Activated CD8-positive, alpha-beta memory T cell treated with anti-CD3 and anti-CD28 coated beads, Interleukin-2, amount 50 U/mL, for 24 hours (primary cell): ENCODE results near the gene SPSB1.

Experiments used
- DNase-seq: peaks from one replicate; pipeline ENCODE4 v3.0.0-alpha.2; 2020; ENCODE audit errors: extremely low read depth

The SPSB1 gene

GRCh38 chr1:9292361-9293240 is at the start of gene SPSB1:
Gene SPSB1, plus strand, starts transcription at chr1:9292894. Its CDS starts 62,998 bp downstream, at chr1:9355892.
- no peak for DNase-seq

GRCh38 chr1:9243066-9243739 is 49.5 kb upstream of the SPSB1 start:
- no peak for DNase-seq

GRCh38 chr1:9244501-9245229 is 48.0 kb upstream of the SPSB1 start:
- no peak for DNase-seq

- no peak for DNase-seq
These were observed 47.5 kb upstream of the SPSB1 start for GRCh38 chr1:9245230-9245619.

GRCh38 chr1:9245661-9246060 is 47.0 kb upstream of the SPSB1 start:
- no peak for DNase-seq

- DNase-seq: no peak
These were observed 46.5 kb upstream of the SPSB1 start for GRCh38 chr1:9246215-9246614.

- DNase-seq: no peak
These were observed 45.6 kb upstream of the SPSB1 start for GRCh38 chr1:9246841-9247785.

GRCh38 chr1:9247894-9248293 is 44.8 kb upstream of the SPSB1 start:
- DNase-seq: no peak

GRCh38 chr1:9248341-9249262 is 44.1 kb upstream of the SPSB1 start:
- no peak for DNase-seq

- DNase-seq: no peak
These were observed 43.5 kb upstream of the SPSB1 start for GRCh38 chr1:9249263-9249533.

- DNase-seq: no peak
These were observed 42.9 kb upstream of the SPSB1 start for GRCh38 chr1:9249534-9250410.

- DNase-seq: no peak
These were observed 42.0 kb upstream of the SPSB1 start for GRCh38 chr1:9250411-9251381.

- no peak for DNase-seq
These were observed 41.2 kb upstream of the SPSB1 start for GRCh38 chr1:9251501-9251900.

GRCh38 chr1:9253004-9253403 is 39.7 kb upstream of the SPSB1 start:
- no peak for DNase-seq

GRCh38 chr1:9253453-9254105 is 39.1 kb upstream of the SPSB1 start:
- no peak for DNase-seq

- no peak for DNase-seq
These were observed 36.4 kb upstream of the SPSB1 start for GRCh38 chr1:9256332-9256731.

- DNase-seq: no peak
These were observed 34.8 kb upstream of the SPSB1 start for GRCh38 chr1:9257851-9258250.

- DNase-seq: no peak
These were observed 34.1 kb upstream of the SPSB1 start for GRCh38 chr1:9258629-9259028.
